AG04449 (cell line): ENCODE data around the gene GALNT14.

Experiments used
- CTCF ChIA-PET: fragments of 350-600 bp; formaldehyde crosslinking; extraction: SDS; loops from one replicate; lab custom pipeline; 2021; ENCODE audit warnings: antibody characterized with exemption; lab: Yijun Ruan, JAX
- POLR2A ChIA-PET: fragments of 400-600, 350-600 bp; formaldehyde crosslinking; extraction: SDS; loops from one replicate; lab custom pipeline; 2020; ENCODE audit warnings: antibody characterized with exemption, inconsistent platforms; lab: Yijun Ruan, JAX
- DNase-seq: peaks from one replicate; pipeline ENCODE4 v3.0.0-alpha.2; 2010; ENCODE audit warnings: low read depth, low spot score
- H3K4me3 ChIP-seq: 2 replicates; pipeline ENCODE4 v1.5.1; 2011; ENCODE audit warnings: low read depth, mild to moderate bottlenecking, control low read depth, low read length
- TF ChIP-seq, protein P1 (sequence below): IDR thresholded peaks from one replicate; pipeline ENCODE4 v1.5.1; 2011; ENCODE audit warnings: mild to moderate bottlenecking, moderate library complexity, low read length, control low read depth, inconsistent platforms; ENCODE audit not compliant: insufficient read depth; ENCODE audit errors: missing control alignments

The GALNT14 gene

DNA sequence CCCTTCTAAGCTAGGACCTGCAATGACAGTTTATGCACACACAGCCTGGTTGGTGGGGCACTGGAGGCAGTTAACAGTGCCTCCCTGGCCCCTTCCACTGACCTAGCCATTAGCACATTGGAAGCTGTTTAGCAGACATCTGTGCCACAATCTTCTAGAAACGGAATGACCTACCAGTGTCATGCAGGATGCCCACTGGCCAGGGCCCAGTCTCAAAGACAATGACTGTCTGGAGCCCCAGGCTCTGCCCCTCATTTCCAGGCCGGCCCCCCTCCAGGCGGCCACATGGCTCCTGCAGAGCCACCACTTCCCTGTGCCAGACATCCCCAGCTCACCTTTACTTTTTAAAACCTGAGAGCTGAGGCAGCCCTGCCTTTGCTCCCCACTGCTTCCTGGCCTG, 207.5 kb downstream of the GALNT14 start:
- no peak for DNase-seq
- POLR2A ChIA-PET: no interaction called here
- TF ChIP-seq, protein P1, sequence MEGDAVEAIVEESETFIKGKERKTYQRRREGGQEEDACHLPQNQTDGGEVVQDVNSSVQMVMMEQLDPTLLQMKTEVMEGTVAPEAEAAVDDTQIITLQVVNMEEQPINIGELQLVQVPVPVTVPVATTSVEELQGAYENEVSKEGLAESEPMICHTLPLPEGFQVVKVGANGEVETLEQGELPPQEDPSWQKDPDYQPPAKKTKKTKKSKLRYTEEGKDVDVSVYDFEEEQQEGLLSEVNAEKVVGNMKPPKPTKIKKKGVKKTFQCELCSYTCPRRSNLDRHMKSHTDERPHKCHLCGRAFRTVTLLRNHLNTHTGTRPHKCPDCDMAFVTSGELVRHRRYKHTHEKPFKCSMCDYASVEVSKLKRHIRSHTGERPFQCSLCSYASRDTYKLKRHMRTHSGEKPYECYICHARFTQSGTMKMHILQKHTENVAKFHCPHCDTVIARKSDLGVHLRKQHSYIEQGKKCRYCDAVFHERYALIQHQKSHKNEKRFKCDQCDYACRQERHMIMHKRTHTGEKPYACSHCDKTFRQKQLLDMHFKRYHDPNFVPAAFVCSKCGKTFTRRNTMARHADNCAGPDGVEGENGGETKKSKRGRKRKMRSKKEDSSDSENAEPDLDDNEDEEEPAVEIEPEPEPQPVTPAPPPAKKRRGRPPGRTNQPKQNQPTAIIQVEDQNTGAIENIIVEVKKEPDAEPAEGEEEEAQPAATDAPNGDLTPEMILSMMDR: no peak
- CTCF ChIA-PET: no interaction called here
- no peak overlapping the region for H3K4me3 ChIP-seq

DNA sequence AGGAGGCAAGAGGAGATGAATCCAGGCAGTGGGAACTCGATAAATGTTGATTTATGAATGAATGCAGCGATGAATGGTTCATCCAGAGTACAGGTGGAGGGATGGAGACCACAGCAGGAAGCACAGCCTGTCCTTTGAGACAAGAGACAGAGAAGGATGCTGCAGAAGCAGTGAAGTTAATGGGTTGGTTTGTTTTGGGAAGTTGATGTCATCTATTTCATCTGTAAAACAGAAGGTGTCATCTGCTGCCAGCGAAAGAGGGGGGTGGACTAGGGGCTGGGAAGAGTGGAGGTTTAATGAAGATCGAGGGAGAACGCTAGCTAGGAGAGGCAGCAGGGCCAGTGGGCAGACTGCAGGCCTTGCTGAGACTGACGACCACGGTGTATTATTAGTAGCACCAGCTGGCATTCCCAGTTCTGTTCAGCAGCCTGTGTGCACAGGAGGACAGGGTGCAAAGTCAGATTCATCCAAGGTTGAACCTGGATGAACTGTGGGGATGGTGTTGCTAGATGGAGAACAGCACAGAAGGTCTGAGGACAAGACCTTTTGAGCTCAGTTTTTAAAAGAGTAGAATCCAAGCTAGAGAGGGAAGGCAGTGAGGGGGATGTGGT, 210.7 kb downstream of the GALNT14 start:
- POLR2A ChIA-PET: no interaction called here
- CTCF ChIA-PET: no interaction called here

DNA sequence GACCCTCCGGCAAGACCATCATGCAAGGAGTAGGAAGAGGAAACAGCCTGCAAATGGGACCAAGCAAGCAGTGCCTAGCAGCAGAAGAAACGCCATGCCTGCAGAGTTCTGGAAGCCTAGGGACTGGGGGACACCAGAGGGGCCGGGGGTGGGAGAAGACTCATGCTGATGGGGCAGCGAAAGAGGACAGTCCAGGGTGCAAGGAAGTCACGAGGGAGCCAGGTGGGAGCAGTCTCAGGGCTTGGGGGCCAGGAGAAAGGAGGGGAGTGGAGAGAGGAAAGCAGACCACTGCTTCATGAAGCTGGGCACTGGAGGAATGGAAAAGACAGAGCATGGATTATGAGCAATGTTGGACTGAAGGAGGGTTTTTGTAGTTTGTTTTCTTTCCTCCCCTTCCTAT, 211.6 kb downstream of the GALNT14 start:
- no peak overlapping the region for H3K4me3 ChIP-seq
- ChIA-PET CTCF (no interaction called here), POLR2A (no interaction called here)
- TF ChIP-seq, protein P1: no peak
- DNase-seq: no peak

More for the DNA sequence above, 210.7 kb downstream of the GALNT14 start:
- DNase-seq: no peak
- no peak overlapping the region for H3K4me3 ChIP-seq
- TF ChIP-seq, protein P1: no peak

DNA sequence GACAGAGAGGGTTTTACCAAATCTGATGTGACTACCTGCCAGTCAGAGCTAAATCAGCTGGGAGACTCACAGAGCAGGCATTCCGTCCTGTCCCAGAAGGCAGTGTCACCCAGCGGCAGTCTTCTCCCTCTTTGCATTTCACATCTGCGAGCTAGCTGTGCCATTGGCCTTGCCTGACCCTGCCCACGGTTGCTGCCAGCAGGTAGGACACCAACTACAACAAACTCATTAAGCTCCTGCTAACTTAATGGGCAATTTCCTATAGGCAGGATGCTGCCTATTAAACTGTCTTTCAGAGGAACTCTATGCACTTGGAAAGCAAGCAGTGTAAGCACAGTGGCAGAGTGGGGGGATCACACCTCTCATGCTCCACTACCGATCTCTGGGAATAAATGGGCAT, 214.6 kb downstream of the GALNT14 start:
- TF ChIP-seq, protein P1: no peak
- DNase-seq: no peak
- CTCF ChIA-PET: no interaction called here
- POLR2A ChIA-PET: no interaction called here
- H3K4me3 ChIP-seq: no peak overlapping the region

DNA sequence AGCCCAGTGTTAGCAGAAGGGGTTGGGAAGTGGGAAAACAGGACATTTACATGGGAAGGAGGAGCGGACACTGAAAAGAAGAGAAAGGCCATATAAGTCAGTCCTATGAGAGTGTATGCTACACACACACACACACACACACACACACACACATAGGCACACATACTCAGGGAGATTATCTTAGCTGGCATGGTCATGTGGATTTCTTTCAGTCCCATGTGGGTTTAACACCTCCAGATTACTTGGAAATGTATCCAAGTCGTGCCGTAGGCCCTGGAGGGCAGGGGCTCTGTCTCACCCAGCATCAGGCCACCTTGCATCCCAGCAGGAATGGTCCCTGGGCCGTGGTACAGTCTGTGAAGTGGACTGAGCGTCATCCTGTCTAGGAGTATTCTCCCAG, 217.7 kb downstream of the GALNT14 start:
- ChIA-PET POLR2A (no interaction called here), CTCF (no interaction called here)
- no peak overlapping the region for H3K4me3 ChIP-seq
- DNase-seq: no peak
- TF ChIP-seq, protein P1: no peak

DNA sequence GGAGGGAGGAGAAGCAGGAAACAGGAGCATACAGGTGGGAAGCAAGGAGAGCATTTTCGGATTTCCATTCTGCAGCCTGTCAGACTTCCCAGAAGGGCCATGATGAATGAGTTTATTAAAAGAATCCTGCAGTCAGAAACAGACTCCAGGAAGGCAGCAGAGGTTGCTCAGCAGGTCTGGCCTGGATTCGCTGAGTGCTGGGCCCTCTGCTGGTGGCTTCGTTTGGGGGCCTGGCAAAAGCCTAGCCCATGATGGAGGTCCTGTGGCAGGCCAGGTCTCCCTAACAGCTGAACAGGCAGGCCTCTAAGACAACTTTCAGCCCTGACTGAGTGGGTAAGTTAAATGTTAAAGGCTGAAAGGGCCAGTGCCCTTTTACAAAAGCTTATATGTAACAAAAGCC, 222.8 kb downstream of the GALNT14 start:
- H3K4me3 ChIP-seq: no peak overlapping the region
- ChIA-PET CTCF (interaction anchor here (1.2 kb wide), 1 partner anchor 254 kb away, joined by 4 read pairs; no protein-coding TSS in a partner anchor), POLR2A (no interaction called here)
- TF ChIP-seq, protein P1: peak; percentile 29
- no peak for DNase-seq
